SK-N-MC (cell line): Measurements from ENCODE around the gene GPR150.

ENCODE experiments used
- EZH2 ChIP-seq: fragments of 200-600 bp; sonication (generic); IDR thresholded peaks from one replicate; pipeline ENCODE4 v1.6.1; 2017; ENCODE audit warnings: antibody characterized with exemption
- POLR2AphosphoS5 ChIP-seq: IDR thresholded peaks from 2 replicates; pipeline ENCODE4 v1.6.1; 2012; ENCODE audit warnings: mild to moderate bottlenecking, low read depth, low read length, borderline replicate concordance

- TF ChIP-seq EZH2 (no peak), POLR2AphosphoS5 (no peak)
These were observed 35.9 kb upstream of the GPR150 start for GRCh38 chr5:95583992-95584391.
